ENCODE results near the gene GCNT2.

- TF ChIP-seq POLR2AphosphoS5 (IDR thresholded peaks at IDR 0.05; ENCODE audit: borderline replicate concordance, low read depth, low read length) (no peak), EZH2 (IDR thresholded peaks at IDR 0.05) (no peak), FOXP2 (optimal IDR thresholded peaks at IDR 0.05; ENCODE audit: control extremely low read depth, extremely low read length, insufficient read depth) (no peak)
Measured at GRCh38 chr6:10531942-10532341, 10.8 kb downstream of the GCNT2 start.
